SK-N-MC (cell line): ENCODE results near the gene JUND.

Experiments used
- EZH2 ChIP-seq: fragments of 200-600 bp; sonication (generic); IDR thresholded peaks from one replicate; pipeline ENCODE4 v1.6.1; 2017; ENCODE audit warnings: antibody characterized with exemption
- POLR2AphosphoS5 ChIP-seq: IDR thresholded peaks from 2 replicates; pipeline ENCODE4 v1.6.1; 2012; ENCODE audit warnings: mild to moderate bottlenecking, low read depth, low read length, borderline replicate concordance

DNA sequence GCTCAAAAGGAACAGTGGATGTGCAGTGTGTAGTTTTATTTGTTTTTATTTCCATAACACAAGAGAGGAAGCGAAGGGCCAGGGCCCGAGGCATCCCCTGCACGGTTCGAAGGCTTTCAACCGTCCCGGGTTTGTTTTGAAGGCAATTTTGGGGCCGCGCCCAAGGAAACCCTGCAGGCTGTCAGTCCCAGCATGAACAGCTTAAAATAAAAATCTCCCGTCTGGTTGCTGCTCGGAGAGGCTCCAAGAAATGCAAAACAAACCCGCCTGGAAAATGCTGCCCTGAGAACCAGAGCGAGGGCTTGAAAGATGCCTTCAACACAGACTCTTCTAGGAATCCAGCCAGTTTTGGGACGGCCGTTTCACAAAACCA is 25.5 kb upstream of the JUND start:
- TF ChIP-seq POLR2AphosphoS5 (no peak), EZH2 (no peak)
